Smooth muscle cell (in vitro differentiated cells): ENCODE measurements around the gene HOXA13. TPM values are rescaled to one million over a fixed set of nuclear protein-coding genes. Genes with fewer than 3 reads are reported as not detected.

Experiments
- DNase-seq: peaks from one replicate; lab custom pipeline; 2025; ENCODE audit not compliant: unreplicated experiment; lab: John Stamatoyannopoulos, UW
- H2AFZ ChIP-seq: fragments of 200-600 bp; sonication (generic); 2 replicates; pipeline ENCODE4 v1.6.0; 2016; ENCODE audit warnings: antibody characterized with exemption, low read depth, mild to moderate bottlenecking
- H3F3A ChIP-seq: fragments of 200-600 bp; sonication (generic); 2 replicates; pipeline ENCODE4 v1.6.0; 2017; ENCODE audit warnings: antibody characterized with exemption, low read depth
- H3K27ac ChIP-seq: fragments of 200-600 bp; sonication (generic); 2 replicates; pipeline ENCODE4 v1.5.1; 2016; ENCODE audit warnings: low read depth, mild to moderate bottlenecking
- H3K27me3 ChIP-seq: fragments of 200-600 bp; sonication (generic); 2 replicates; pipeline ENCODE4 v1.6.1; 2016; ENCODE audit warnings: low read depth, mild to moderate bottlenecking
- H3K36me3 ChIP-seq: fragments of 200-600 bp; sonication (generic); 2 replicates; pipeline ENCODE4 v1.5.1; 2016; ENCODE audit warnings: low read depth
- H3K4me1 ChIP-seq: fragments of 200-600 bp; sonication (generic); 2 replicates; pipeline ENCODE4 v1.5.1; 2016; ENCODE audit warnings: low read depth
- H3K4me2 ChIP-seq: fragments of 200-600 bp; sonication (generic); 2 replicates; pipeline ENCODE4 v1.6.0; 2016; ENCODE audit warnings: mild to moderate bottlenecking
- H3K4me3 ChIP-seq: fragments of 200-600 bp; sonication (generic); 2 replicates; pipeline ENCODE4 v1.5.1; 2016; ENCODE audit warnings: mild to moderate bottlenecking
- H3K79me2 ChIP-seq: fragments of 200-600 bp; sonication (generic); 2 replicates; pipeline ENCODE4 v1.6.0; 2016; ENCODE audit warnings: low read depth, mild to moderate bottlenecking
- H3K9ac ChIP-seq: fragments of 200-600 bp; sonication (generic); 2 replicates; pipeline ENCODE4 v1.6.0; 2016; ENCODE audit warnings: low read depth
- H3K9me3 ChIP-seq: fragments of 200-600 bp; sonication (generic); replicated peaks from 2 replicates; pipeline ENCODE4 v1.5.1; 2016; ENCODE audit warnings: low read depth
- H4K20me1 ChIP-seq: fragments of 200-600 bp; sonication (generic); 2 replicates; pipeline ENCODE4 v1.6.0; 2016; ENCODE audit warnings: low read depth
- CTCF ChIP-seq: fragments of 200-600 bp; sonication (generic); IDR thresholded peaks from 2 replicates; pipeline ENCODE4 v1.5.1; 2017; ENCODE audit warnings: borderline replicate concordance, mild to moderate bottlenecking, antibody characterized with exemption; ENCODE audit not compliant: insufficient read depth, poor library complexity, severe bottlenecking
- WGBS: methylation state at CpG from one replicate; pipeline ENCODE4 v1.1.7; 2016; ENCODE audit warnings: low lambda C conversion rate; 5-methylcytosine and 5-hydroxymethylcytosine counted together
- polyA plus RNA-seq: library from polyadenylated mRNA; unstranded; fragments of >200 nt; fragmentation: Nextera tagmentation; extraction: Ambion mirVana; gene quantifications from 2 replicates; pipeline ENCODE4 v1.2.1, GENCODE V29; 2016
- total RNA-seq: library from RNA; depleted of rRNA; stranded (reverse); fragments of >200 nt; gene quantifications from 2 replicates; pipeline ENCODE4 v1.2.3, GENCODE V29; 2014

Gene HOXA13
- total and polyA plus RNA-seq, 2 experiments from 2014 or later = 10.0 to 14.2 TPM

GRCh38 chr7:27151931-27152815, 47.7 kb downstream of the HOXA13 start, which contains the start of gene HOXA3:
Gene HOXA3, minus strand, starts transcription at chr7:27152583. Its CDS starts 41,943 bp downstream, at chr7:27110640.
- no peaks in the 10 kb centered on the region for H3K4me1 ChIP-seq
- H3K9me3 ChIP-seq = no peaks in the 10 kb centered on the region
- H3F3A ChIP-seq = no peaks in the 10 kb centered on the region
- H2AFZ ChIP-seq = peak within 1 kb of the TSS; percentile 7
- no peaks in the 10 kb centered on the region for H3K36me3 ChIP-seq
- TF ChIP-seq CTCF = no peak
- DNase-seq = no peak
- H4K20me1 ChIP-seq = no peaks in the 10 kb centered on the region
- peaks cover 99% of the 10 kb centered on the region for H3K27me3 ChIP-seq
- H3K4me3 ChIP-seq = peak within 1 kb of the TSS; percentile 43
- WGBS = 20% methylated on average over 49 of the region's 53 CpGs
- no peaks in the 10 kb centered on the region for H3K79me2 ChIP-seq
- H3K4me2 ChIP-seq = peak within 1 kb of the TSS; percentile 82
- H3K27ac ChIP-seq = no peak within 1 kb of the TSS
- no peak within 1 kb of the TSS for H3K9ac ChIP-seq

- DNase-seq = no peak
- Histone ChIP-seq H3K9ac (no peak overlapping the region), H3K36me3 (no peaks in the 10 kb centered on the region), H3K27ac (no peak overlapping the region), H3K79me2 (no peaks in the 10 kb centered on the region), H3K4me3 (peak overlapping the region; percentile 43), H3K4me2 (peak overlapping the region; percentile 82), H3K27me3 (peaks cover 99% of the 10 kb centered on the region), H3K4me1 (no peaks in the 10 kb centered on the region), H4K20me1 (no peaks in the 10 kb centered on the region), H3F3A (no peaks in the 10 kb centered on the region), H3K9me3 (no peaks in the 10 kb centered on the region), H2AFZ (peak overlapping the region; percentile 72)
- no peak for TF ChIP-seq CTCF
- whole genome bisulfite sequencing = 15% methylated on average over 27 of the region's 27 CpGs
Observed at GRCh38 chr7:27151341-27151930, 48.5 kb downstream of the HOXA13 start.

DNA sequence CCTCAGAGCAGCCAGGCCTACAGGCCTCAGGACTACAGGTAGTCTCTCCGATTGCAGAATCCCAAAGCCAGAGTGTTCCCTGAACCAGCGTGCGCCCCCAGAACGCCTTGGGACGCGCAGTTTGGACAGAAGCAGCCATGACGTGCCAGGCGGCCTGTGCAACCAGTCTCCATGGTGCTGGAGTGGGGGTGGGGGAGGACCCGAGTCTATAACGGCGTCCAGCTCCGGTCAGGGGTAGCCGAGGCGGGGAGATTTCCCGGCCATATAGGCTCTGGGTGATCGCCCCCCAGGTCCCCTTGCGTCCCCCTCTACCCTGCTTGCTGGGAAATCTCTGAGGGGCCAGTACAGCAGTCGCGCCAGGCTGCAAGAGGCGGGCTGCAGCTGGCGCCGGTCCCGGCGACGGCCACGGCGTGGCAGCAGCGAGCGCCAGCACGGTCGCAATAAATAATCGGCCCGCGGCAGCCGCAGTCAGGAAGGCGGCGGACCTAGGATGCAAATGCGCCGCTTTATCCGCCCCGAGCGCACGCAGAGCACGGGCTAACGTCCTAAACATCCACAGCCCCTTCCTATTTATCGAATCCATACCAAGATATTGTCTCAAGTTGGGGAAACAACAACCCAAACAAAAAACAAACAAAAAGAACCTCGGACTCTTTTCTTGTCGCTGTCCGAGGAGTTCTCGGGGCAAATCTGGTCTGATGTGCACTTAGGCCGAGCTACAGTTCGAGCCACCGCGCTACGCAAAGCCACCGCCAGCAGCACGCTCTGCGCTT, 49.1 kb downstream of the HOXA13 start:
- Histone ChIP-seq H3F3A (no peaks in the 10 kb centered on the region), H3K9me3 (no peaks in the 10 kb centered on the region), H3K79me2 (no peaks in the 10 kb centered on the region), H4K20me1 (no peaks in the 10 kb centered on the region), H3K9ac (no peak overlapping the region), H3K4me1 (no peaks in the 10 kb centered on the region), H2AFZ (peak overlapping the region; percentile 72), H3K27ac (no peak overlapping the region), H3K36me3 (no peaks in the 10 kb centered on the region), H3K4me2 (peak overlapping the region; percentile 82), H3K27me3 (peaks cover 99% of the 10 kb centered on the region), H3K4me3 (peak overlapping the region; percentile 43)
- TF ChIP-seq CTCF = peak; percentile 73
- 3% methylated on average over 58 of the region's 58 CpGs for WGBS
- DNase-seq = no peak
